PFSK-1 (cell line): Measurements from ENCODE around the gene MYO1G.

ENCODE experiments used
- POLR2AphosphoS5 ChIP-seq: IDR thresholded peaks from 2 replicates; pipeline ENCODE4 v1.6.1; 2012; ENCODE audit warnings: low read depth, mild to moderate bottlenecking, control low read depth, low read length, moderate library complexity
- SIN3A ChIP-seq: IDR thresholded peaks from 2 replicates; pipeline ENCODE4 v1.6.1; 2012; ENCODE audit warnings: mild to moderate bottlenecking, low read length, moderate library complexity, borderline replicate concordance; ENCODE audit not compliant: insufficient read depth
- TAF1 ChIP-seq: IDR thresholded peaks from 2 replicates; pipeline ENCODE4 v1.6.1; 2012; ENCODE audit warnings: low read length, control low read depth, borderline replicate concordance; ENCODE audit not compliant: insufficient read depth
- TF ChIP-seq, protein P1 (sequence below), 2 experiments: IDR thresholded peaks; 2 replicates each; pipeline versions ENCODE4 v1.6.1 to v1.8.0; 2011 to 2012; ENCODE audit warnings: low read depth in 2 of 2, low read length in 2 of 2, control low read depth in 1 of 2, inconsistent platforms in 1 of 2, mild to moderate bottlenecking in 1 of 2, moderate library complexity in 1 of 2; ENCODE audit not compliant: insufficient read depth in 1 of 2

DNA sequence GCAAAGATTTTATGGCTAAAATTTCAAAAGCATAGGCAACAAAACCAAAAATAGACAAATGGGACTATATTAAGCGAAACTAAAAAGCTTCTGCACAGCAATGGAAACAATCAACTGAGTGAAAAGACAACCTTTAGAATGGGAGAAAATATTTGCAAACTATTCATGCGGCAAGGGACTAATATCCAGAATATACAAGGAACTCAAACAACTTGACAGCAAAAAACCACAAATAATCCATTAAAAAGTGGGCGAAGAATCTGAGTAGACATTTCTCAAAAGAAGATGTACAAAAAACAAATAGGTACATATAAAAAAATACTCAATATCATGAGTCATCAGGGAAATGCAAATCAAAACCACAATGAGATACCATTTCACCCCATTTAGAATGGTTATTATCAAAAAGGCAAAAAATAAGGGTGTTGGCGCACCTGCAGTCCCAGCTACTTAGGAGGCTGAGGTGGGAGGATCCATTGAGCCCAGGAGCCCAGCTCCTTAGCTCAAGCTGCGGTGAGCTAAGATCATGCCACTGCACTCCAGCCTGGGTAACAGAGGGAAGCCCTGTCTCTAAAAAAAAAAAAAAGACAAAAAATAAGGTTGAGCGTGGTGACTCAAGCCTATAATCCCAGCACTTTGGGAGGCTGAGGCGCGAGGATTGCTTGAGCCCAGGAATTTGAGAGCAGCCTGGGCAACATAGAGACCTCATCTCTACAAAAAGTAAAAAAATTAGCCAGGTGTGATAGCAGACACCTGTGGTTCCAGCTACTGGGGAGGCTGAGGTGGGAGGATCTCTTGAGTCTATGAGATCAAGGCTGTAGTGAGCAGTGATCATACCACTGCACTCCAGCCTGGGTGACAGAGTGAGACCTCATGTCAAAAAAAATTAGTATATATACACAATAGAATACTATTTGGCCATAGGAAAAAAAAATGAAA, 17.0 kb upstream of the MYO1G start:
- TF ChIP-seq POLR2AphosphoS5: no peak
- TF ChIP-seq, protein P1, sequence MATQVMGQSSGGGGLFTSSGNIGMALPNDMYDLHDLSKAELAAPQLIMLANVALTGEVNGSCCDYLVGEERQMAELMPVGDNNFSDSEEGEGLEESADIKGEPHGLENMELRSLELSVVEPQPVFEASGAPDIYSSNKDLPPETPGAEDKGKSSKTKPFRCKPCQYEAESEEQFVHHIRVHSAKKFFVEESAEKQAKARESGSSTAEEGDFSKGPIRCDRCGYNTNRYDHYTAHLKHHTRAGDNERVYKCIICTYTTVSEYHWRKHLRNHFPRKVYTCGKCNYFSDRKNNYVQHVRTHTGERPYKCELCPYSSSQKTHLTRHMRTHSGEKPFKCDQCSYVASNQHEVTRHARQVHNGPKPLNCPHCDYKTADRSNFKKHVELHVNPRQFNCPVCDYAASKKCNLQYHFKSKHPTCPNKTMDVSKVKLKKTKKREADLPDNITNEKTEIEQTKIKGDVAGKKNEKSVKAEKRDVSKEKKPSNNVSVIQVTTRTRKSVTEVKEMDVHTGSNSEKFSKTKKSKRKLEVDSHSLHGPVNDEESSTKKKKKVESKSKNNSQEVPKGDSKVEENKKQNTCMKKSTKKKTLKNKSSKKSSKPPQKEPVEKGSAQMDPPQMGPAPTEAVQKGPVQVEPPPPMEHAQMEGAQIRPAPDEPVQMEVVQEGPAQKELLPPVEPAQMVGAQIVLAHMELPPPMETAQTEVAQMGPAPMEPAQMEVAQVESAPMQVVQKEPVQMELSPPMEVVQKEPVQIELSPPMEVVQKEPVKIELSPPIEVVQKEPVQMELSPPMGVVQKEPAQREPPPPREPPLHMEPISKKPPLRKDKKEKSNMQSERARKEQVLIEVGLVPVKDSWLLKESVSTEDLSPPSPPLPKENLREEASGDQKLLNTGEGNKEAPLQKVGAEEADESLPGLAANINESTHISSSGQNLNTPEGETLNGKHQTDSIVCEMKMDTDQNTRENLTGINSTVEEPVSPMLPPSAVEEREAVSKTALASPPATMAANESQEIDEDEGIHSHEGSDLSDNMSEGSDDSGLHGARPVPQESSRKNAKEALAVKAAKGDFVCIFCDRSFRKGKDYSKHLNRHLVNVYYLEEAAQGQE (IDR thresholded peaks at IDR 0.05; ENCODE audit: insufficient read depth in 1 of 2, low read depth in 2 of 2, low read length in 2 of 2): no peak
- TF ChIP-seq SIN3A: no peak
- no peak for TF ChIP-seq TAF1
